ENCODE results near the gene POLR3C. TPM values are rescaled to one million over a fixed set of nuclear protein-coding genes. Genes with fewer than 3 reads are reported as not detected.
"Not testable (repeated sequence)": the region's sequence is repeated elsewhere in the genome, so short reads cannot be mapped to it uniquely, and the experiment has no call there.

Gene POLR3C
- total and polyA plus RNA-seq, 2 experiments from 2014 or later, result 15.1 to 23.9 TPM

DNA sequence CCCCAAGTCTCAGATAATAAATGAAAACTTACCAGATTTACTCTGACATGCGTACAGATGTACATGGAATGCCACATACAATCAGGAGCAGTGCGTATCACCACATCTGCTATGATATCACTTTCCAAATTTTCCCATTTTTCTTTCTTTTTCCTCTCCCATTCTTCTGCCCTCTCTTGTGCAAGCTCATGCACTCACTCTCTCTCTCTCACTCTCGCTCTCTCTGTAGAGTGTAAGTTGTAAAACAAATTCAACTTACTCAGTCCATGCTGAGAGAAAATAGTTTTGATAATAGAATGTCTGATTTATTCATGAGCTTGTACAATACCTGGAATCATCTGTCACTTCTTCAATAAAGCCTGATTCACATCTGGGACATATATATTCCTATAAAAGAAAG, 35.4 kb upstream of the POLR3C start:
- Mint-ChIP-seq H3K27ac (no peak overlapping the region), H3K4me1 (no peaks in the 10 kb centered on the region), H3K27me3 (ENCODE audit: insufficient read depth, low read depth, poor library complexity) (no peaks in the 10 kb centered on the region), H3K9me3 (no peaks in the 10 kb centered on the region), H3K4me3 (no peak overlapping the region), H3K36me3 (ENCODE audit: low read depth) (peaks cover 4% of the 10 kb centered on the region; the same call in 2 of the 3 replicates)
- H3K9me2 ChIP-seq (ENCODE audit: insufficient read depth), result no peaks in the 10 kb centered on the region
- DNase-seq (ENCODE audit: low spot score), result no peak
- H3K4me1 ChIP-seq (ENCODE audit: insufficient read depth), result no peaks in the 10 kb centered on the region
- no peak for ATAC-seq
- no peak overlapping the region for H3K27ac ChIP-seq (ENCODE audit: low read depth)
- H3K4me2 ChIP-seq, result no peak overlapping the region
- peaks cover 4% of the 10 kb centered on the region; the same call in 1 of the 2 replicates for H3K36me3 ChIP-seq (ENCODE audit: insufficient read depth)
- no peak overlapping the region for H2AFZ ChIP-seq
- no peaks in the 10 kb centered on the region for H3K27me3 ChIP-seq (ENCODE audit: insufficient read depth)
- TF ChIP-seq EZH2 (IDR thresholded peaks at IDR 0.05; ENCODE audit: low read depth, unreplicated experiment) (no peak), ZNF331 (CRISPR knock-in tag; IDR thresholded peaks at IDR 0.05; ENCODE audit: low read depth) (no peak), ZNF114 (CRISPR knock-in tag; IDR thresholded peaks at IDR 0.05) (no peak), NANOG (IDR thresholded peaks at IDR 0.05; ENCODE audit: borderline replicate concordance) (no peak), STAT1 (IDR thresholded peaks at IDR 0.05; ENCODE audit: unreplicated experiment) (no peak), CREB1 (CRISPR knock-in tag; IDR thresholded peaks at IDR 0.05; ENCODE audit: low read depth) (no peak), POLR2AphosphoS5 (IDR thresholded peaks at IDR 0.05; ENCODE audit: low read depth) (no peak), ZNF462 (CRISPR knock-in tag; IDR thresholded peaks at IDR 0.05) (no peak), ETS1 (IDR thresholded peaks at IDR 0.05) (no peak), EZH2phosphoT487 (IDR thresholded peaks at IDR 0.05; ENCODE audit: unreplicated experiment) (no peak), JUNB (IDR thresholded peaks at IDR 0.05; ENCODE audit: unreplicated experiment) (no peak)
- TF ChIP-seq, protein P1, sequence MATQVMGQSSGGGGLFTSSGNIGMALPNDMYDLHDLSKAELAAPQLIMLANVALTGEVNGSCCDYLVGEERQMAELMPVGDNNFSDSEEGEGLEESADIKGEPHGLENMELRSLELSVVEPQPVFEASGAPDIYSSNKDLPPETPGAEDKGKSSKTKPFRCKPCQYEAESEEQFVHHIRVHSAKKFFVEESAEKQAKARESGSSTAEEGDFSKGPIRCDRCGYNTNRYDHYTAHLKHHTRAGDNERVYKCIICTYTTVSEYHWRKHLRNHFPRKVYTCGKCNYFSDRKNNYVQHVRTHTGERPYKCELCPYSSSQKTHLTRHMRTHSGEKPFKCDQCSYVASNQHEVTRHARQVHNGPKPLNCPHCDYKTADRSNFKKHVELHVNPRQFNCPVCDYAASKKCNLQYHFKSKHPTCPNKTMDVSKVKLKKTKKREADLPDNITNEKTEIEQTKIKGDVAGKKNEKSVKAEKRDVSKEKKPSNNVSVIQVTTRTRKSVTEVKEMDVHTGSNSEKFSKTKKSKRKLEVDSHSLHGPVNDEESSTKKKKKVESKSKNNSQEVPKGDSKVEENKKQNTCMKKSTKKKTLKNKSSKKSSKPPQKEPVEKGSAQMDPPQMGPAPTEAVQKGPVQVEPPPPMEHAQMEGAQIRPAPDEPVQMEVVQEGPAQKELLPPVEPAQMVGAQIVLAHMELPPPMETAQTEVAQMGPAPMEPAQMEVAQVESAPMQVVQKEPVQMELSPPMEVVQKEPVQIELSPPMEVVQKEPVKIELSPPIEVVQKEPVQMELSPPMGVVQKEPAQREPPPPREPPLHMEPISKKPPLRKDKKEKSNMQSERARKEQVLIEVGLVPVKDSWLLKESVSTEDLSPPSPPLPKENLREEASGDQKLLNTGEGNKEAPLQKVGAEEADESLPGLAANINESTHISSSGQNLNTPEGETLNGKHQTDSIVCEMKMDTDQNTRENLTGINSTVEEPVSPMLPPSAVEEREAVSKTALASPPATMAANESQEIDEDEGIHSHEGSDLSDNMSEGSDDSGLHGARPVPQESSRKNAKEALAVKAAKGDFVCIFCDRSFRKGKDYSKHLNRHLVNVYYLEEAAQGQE (IDR thresholded peaks at IDR 0.05; ENCODE audit: unreplicated experiment), result no peak
- H3F3A ChIP-seq (replicated peaks; ENCODE audit: low read depth), result no peaks in the 10 kb centered on the region
- H3K79me2 ChIP-seq (replicated peaks; ENCODE audit: insufficient read depth), result peaks cover 10% of the 10 kb centered on the region; the same call in 1 of the 2 replicates
- no peak overlapping the region for H3K4me3 ChIP-seq
- H4K20me1 ChIP-seq (replicated peaks; ENCODE audit: insufficient read depth), result no peaks in the 10 kb centered on the region

DNA sequence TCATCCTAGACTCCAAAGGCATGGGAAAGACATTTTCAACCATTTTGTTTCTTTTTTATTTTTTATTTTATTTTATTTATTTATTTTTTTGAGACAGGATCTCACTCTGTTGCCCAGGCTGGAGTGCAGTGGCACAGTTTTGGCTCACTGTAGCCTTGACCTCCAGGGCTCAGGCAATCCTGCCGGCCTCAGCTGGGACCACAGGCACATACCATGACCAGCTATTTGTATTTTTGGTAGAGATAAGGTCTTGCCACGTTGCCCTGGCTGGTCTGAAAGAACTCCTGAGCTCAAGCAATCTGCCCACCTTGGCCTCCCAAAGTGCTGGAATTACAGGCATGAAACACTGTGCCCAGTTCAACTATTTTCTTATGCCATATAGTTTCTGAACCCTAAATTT, 32.1 kb upstream of the POLR3C start:
- not testable (repeated sequence) for H3K36me3 ChIP-seq (ENCODE audit: insufficient read depth); ATAC-seq; H3K4me2 ChIP-seq; H3K27me3 Mint-ChIP-seq (ENCODE audit: insufficient read depth, low read depth, poor library complexity); H3K4me3 Mint-ChIP-seq; H3K9me3 Mint-ChIP-seq; H3K4me1 Mint-ChIP-seq; H2AFZ ChIP-seq; H3K4me3 ChIP-seq; H3K27ac Mint-ChIP-seq; H3K4me1 ChIP-seq (ENCODE audit: insufficient read depth); H4K20me1 ChIP-seq (replicated peaks; ENCODE audit: insufficient read depth); DNase-seq (ENCODE audit: low spot score); H3K27me3 ChIP-seq (ENCODE audit: insufficient read depth); H3F3A ChIP-seq (replicated peaks; ENCODE audit: low read depth); H3K27ac ChIP-seq (ENCODE audit: low read depth); H3K9me2 ChIP-seq (ENCODE audit: insufficient read depth)
- H3K36me3 Mint-ChIP-seq (ENCODE audit: low read depth), result peaks cover 24% of the 10 kb centered on the region
- peaks cover 19% of the 10 kb centered on the region; the same call in 1 of the 2 replicates for H3K79me2 ChIP-seq (replicated peaks; ENCODE audit: insufficient read depth)

All from GM23338 (cell line).